Measurements from ENCODE around the gene TBC1D1.

TBC1D1 gene

DNA sequence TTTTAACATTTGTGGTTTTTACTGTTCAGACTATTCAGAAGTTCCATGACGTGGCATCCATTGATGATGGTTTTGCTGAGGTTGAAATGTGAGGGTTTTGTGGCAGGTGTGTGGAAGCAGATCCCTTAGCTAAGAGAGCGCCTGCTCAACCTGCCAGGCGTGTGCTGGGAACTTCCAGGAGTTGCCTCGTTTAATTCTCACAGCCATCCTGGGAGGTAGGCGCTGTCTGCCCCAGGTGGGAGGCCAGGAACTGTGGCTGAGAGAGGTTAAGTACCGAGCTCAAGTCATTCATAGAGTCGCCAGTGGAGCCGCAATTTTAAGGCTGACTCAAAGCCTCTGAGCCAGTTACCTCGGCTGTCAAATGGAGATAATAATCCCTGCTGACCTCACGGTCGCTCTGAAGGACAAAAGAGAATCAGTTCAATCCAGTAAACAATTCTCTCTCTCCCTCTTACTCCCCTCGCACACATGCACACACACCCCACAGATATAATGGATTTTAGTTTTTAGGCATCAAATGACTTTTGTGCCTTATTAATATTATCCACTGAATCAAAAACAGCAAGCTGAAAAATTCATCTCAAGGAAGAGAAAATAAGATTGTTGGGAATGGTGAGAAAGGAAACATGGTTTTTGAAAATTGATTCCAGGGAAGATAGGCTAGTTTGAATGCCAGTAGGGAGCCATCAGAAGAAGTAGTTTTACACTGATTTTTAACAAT lies 240.6 kb downstream of the TBC1D1 start:
- DNase-seq (ENCODE audit: low read depth): no peak

DNA sequence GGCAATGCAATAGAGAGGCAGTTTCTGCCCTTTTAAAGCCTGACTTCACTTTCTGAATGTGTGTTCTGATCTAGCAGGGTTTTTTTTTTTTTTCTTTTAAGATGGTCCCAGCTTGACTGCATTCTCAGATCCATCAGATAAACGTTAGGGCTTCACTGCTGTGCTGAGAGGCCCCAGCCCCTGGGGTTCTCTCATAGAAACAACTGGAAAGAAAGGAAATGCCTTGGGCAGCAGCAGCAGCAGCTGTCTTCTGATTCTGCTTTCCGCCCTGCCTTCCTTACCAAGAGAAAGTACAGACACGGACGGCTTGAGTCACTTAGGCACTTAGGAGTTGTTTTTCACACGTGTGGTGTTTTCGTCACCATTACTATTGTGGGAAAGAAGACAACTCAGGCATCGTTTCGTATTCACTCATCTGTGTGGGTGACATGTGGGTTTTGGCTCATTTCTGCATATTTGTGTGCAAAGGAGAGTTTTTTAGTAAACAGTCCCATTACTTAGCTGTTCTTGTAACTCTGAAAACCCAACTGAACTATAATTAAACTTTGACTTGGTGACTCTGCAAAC lies 241.3 kb downstream of the TBC1D1 start:
- no peak for DNase-seq (ENCODE audit: low read depth)

DNA sequence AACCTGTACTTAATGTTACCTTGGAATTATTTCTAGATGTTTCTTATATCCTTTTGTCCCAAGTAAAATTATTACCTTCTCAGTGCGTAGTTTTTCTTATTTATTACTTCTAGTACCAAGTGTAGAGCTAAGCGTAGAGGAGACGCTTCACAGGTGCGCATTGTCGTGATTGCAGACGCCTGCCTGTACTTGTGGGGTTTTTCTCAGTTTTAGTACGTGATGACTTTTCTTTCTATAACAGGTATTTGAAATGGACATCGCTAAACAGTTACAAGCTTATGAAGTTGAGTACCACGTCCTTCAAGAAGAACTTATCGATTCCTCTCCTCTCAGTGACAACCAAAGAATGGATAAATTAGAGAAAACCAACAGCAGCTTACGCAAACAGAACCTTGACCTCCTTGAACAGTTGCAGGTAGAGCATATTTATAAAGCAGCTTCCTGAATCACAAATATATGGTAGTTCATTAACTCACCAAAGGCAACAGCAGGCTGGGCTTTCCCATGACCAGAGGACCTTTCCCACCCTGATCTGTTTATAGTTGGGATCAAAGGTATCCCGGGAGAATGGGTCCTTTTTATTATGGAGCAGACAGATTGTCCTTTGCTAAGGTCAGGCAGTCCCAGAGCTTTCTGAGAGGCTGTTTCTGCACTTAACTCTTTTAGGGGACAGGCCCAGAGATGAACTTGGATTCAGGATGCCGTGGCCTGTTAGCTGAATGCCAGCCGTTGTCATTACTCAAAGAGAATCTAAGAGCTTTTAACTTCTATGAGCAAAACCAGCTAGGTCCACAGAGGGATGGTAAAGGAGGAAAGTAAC lies 242.2 kb downstream of the TBC1D1 start:
- no peak for DNase-seq (ENCODE audit: low read depth)

DNA sequence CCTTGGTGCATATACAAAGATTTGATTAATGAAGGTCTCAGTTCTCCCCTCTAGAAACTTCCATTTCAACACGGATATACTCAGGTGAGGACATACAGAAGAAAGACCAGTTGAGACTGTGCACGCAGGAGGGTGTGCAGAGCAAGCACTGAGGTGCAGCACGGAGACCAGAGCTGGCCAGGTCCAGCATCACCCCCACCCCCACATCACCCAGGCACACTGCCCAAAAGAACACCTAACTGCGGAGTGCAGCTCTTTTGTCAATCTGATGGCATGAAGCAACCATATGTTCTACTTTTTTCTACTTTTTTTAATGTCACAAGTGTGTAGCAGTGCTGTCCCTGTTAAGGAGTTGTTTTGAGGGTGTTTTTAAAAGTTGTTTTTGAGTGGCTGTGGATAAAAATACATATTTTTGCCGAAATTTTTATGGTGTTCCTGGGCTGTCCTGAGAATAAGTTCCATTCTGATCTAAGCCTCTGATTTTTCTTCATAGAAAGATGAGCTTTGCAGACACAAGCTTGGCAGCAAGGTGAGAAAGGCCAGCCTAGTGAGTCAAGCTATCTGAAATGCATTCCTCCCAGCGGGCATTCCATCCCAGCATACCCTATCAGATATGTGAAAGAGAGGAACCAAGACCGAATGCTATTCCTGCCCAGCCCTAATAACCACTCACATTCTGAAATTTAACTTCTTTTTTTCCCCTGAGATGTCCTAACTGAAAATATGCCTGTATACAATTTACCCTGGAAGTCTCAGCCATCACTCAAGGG lies 243.0 kb downstream of the TBC1D1 start:
- no peak for DNase-seq (ENCODE audit: low read depth)

- no peak for DNase-seq (ENCODE audit: low read depth)
Measured at GRCh38 chr4:38135201-38135600, 244.3 kb downstream of the TBC1D1 start.

- DNase-seq (ENCODE audit: low read depth): no peak
Measured at GRCh38 chr4:38136604-38137003, 245.7 kb downstream of the TBC1D1 start.

GRCh38 chr4:38137080-38137479 lies 246.2 kb downstream of the TBC1D1 start:
- no peak for DNase-seq (ENCODE audit: low read depth)

- no peak for DNase-seq (ENCODE audit: low read depth)
Measured at GRCh38 chr4:38138363-38138762, 247.5 kb downstream of the TBC1D1 start.

DNA sequence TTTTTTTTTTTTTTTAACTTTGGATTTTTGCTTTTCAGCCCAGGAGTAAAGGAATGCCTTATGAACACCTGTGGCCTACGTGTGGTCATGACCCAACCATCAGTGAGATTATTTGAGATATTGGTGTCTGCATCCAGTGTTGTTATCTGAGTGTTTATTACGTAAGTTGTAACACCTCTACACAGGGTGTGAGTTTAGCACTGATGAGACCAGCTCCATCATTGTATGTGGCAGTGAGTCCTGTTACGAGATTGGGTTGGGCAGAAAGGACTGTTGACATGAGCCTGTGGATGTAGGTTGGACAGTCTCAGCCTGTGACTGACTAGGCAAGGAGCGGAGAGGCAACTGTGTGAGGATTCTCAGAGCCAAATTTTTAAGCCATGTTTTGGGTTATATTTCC lies 248.3 kb downstream of the TBC1D1 start:
- no peak for DNase-seq (ENCODE audit: low read depth)

DNA sequence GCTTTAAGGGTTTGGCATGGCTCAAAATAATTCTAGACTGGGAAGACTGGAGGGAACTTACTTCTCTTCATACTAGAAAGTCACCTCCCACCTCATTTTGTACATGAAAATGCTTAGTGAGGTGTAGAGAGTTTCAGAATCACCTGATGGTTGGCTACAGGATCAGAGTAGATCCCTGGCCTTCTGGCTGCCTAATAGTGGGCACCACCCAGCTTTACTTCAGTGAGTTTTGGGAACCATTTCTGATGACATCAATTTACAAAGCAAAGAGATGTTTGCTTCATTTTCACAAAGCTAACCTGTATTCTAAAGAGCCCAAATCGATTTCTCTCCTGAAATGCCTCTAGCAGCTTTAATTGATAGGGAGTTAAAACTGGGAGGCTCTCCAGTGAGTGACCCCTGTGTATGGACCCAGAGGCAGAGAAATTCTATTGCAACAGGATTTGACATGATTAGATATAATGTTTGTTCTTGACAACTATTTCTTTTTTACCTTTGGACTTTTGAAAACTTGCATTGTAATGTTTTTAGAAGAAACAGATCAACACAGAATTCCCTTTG lies 249.8 kb downstream of the TBC1D1 start:
- DNase-seq (ENCODE audit: low read depth): no peak

DNA sequence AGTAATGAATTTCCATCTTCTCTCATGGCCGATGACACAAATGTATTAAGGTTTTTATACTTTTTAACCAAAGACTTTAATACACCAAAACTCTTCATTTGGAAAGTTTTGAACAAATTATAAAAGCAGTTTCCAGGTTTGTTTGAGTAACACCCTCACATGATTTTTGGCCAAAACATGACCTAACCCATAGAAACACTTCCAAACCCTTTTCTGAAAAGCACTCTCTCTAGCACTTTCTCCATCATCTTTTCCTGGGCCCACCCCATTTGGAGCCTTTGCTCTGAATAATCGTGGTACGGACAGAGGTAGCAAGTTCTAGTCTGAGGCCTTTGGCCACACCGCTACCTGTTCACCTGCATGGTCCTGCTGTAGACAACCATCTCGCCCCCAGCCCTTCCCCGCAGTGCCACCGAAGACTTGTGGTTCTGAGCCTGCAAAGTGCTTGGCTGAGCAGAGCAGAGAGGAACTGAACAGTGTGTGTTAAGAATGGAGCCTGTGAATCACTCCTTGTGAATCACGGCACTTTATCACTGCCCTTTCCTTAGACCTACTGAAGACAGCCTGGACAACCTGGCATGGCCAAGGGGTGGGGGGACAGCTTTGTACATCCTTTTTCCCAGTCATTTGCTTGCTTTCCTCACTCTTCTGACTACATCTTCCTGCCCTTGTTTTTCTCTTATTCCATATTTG lies 251.1 kb downstream of the TBC1D1 start:
- no peak for DNase-seq (ENCODE audit: low read depth)

DNA sequence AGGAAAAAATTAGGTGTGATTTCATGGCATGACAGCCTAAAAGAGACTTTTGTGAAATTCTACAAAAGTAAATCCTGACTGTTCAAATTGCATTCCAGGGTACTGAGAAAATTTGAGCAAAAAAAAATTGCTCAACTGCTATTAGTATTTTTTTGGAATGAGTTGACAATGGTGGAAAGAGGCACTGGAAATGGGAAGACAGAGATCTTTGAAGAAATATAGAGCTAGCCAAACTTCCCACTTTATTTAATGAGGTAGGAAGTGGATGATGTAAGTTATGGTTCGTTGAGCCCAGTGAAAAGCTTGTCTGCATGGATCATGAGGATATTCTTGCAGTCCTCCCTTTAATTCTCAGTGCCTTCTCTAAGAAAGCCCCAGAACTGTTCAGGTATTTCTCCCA lies 253.1 kb downstream of the TBC1D1 start:
- DNase-seq (ENCODE audit: low read depth): no peak

DNA sequence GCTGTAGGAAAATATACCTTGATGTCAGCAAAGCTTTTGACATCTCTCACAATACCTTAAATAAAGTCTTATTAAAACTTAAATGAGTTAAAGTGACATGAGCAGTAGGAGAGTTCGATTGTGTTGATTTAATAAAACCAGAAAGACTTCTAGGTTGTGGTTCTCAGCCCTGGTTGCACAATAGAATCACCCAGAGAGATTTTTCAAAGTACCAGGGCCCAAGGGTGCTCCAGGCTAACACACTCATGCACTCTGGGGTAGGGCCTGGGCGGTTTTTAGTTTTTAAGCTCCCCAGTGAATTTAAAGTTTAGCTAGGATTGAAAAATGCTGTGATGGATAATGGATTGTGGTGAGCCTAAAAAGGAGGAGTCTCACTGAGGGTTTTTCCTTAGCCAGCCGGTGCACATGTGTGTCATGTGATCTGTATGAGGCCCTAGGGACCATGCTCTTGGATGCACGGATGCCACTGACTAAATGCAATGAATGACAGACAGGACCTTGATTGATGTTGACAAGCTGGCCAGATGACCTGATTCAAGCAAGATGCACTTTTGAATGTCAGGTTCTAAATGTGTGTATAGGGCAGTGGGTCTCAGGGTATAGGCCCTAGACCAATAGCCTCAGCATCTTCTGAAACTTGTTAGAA lies 254.3 kb downstream of the TBC1D1 start:
- no peak for DNase-seq (ENCODE audit: low read depth)

- no peak for DNase-seq (ENCODE audit: low read depth)
Measured at GRCh38 chr4:38145741-38146140, 254.9 kb downstream of the TBC1D1 start.

DNA sequence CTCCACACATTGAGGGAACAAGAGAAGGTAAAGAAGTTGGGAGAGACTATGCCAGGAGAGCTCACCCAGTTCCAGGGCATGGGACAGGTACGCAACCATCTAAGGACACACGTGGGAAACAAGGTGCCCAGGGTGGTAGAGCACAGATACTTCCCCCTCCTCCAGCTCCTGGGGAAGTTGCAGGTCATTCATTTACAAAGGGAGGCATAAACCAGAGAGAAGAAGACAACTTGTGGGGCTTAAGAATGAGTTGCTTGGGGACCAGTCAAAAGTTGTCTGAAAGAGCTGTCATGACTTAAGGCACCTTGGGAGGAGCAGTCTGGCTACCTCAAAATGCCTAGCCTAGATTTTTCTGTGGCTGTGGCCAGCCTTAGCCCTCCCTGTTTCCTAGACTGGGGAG lies 255.5 kb downstream of the TBC1D1 start:
- DNase-seq (ENCODE audit: low read depth): no peak

DNA sequence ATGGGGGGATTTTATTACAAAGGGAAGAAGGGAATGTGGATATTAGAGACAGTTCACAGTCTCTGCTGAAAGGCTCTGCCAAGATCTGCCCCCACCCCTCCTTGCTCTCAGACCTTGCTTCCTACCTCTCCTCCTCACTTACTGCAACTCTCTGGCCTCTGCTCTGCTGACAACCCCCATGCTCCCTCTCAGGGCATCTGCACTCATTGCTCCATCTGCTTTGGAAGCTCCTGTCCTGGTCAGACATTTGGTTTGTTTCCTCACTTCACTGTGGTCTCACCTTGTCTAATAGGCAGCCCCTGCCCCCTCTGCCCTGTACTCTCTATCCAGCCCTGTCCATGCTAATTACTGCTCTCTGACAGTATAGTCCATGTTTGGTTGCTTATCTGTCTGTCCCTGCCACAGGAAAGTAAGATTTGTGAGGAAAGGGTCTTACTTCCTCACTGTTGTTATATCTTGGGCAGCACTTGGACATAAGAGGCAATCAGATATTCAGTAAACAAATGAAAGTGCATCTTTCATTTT lies 258.6 kb downstream of the TBC1D1 start:
- no peak for DNase-seq (ENCODE audit: low read depth)

GRCh38 chr4:38149997-38150671 lies 259.2 kb downstream of the TBC1D1 start:
- DNase-seq (ENCODE audit: low read depth): no peak

- no peak for DNase-seq (ENCODE audit: low read depth)
Measured at GRCh38 chr4:38150766-38151165, 259.9 kb downstream of the TBC1D1 start.

DNA sequence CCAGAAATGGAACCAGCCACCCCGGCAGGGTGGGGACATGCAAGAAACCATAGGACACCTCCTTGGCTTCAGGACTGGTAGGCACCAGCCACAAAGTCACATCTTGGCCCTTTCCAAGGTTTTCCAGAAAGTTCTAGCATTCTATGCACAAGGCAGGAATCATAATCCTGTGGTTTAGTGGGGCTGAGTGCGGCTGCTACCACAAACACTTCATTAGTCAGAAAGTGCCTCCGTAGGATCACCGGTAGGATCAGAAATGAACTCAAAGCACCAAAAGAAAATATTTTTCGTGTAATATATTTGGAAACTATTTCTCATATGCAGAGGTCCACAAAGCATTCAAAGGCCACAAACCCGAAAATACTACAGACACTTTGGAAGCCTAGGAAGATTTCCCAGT lies 261.0 kb downstream of the TBC1D1 start:
- no peak for DNase-seq (ENCODE audit: low read depth)

DNA sequence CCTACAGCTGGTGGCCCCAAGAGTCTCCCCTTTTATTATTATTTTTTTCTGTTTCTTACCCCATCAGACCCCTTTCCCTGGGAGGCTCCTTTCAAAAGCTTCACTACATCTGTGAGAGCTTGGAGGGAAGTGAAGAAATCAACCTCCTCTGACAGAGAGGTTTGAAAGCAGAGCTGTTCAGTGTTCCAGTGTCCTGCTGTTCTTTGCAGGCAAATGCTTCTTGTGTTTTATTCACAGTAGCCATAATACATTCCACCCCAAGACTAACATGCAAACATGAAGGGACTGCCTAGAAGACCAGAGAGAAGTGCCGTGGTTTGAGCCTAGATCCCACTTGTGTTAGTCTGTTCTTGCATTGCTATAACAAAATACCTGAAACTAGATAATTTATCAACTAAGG lies 261.4 kb downstream of the TBC1D1 start:
- DNase-seq (ENCODE audit: low read depth): no peak

Measured in CMK (cell line).